Endothelial cell of umbilical vein (primary cell): ENCODE results near the gene CAMK2B. TPM values are rescaled to one million over a fixed set of nuclear protein-coding genes. Genes with fewer than 3 reads are reported as not detected.

Source experiments
- BruUV-seq: library from RNA; stranded (reverse); fragments of 400-500 nt; replicated peaks from 2 replicates; lab custom pipeline; 2021; lab: Mats Ljungman, UMichigan
- CTCF ChIA-PET: fragments of 300-600, 350-600 bp; sonication (Branson Sonifier 250); formaldehyde crosslinking; loops from one replicate; lab custom pipeline; 2021; ENCODE audit warnings: antibody characterized with exemption, inconsistent platforms; lab: Charles Lee
- POLR2A ChIA-PET: fragments of 300-600, 350-600 bp; sonication (Branson Sonifier 250); formaldehyde crosslinking; loops from one replicate; lab custom pipeline; 2021; ENCODE audit warnings: antibody characterized with exemption, inconsistent platforms; lab: Charles Lee
- DNase-seq: peaks from one replicate; pipeline ENCODE4 v3.0.0-alpha.2; 2011; ENCODE audit warnings: low read depth, low spot score
- FAIRE-seq: peaks from 2 replicates; lab custom pipeline; 2011; peaks lifted over from hg19 to GRCh38; lab: Jason Lieb, UNC
- H2AFZ ChIP-seq: 2 replicates; pipeline ENCODE4 v1.6.0; 2012; ENCODE audit warnings: low read depth, low read length, control low read depth, inconsistent platforms
- H3K27ac ChIP-seq: 2 replicates; pipeline ENCODE4 v1.5.1; 2011; ENCODE audit warnings: low read depth, mild to moderate bottlenecking, control low read depth, low read length, moderate library complexity; ENCODE audit not compliant: insufficient read depth
- H3K27me3 ChIP-seq, 2 experiments: 2 replicates each; pipeline versions ENCODE4 v1.6.0 to v1.6.1; 2011; ENCODE audit warnings: low read length in 2 of 2, mixed read lengths in 1 of 2; ENCODE audit not compliant: control insufficient read depth in 2 of 2, insufficient read depth in 2 of 2
- H3K36me3 ChIP-seq, 2 experiments: 2 replicates in 1 of 2; 3 replicates in 1 of 2; pipeline ENCODE4 v1.5.1; 2011; ENCODE audit warnings: low read length in 2 of 2, mild to moderate bottlenecking in 1 of 2, moderate library complexity in 1 of 2; ENCODE audit not compliant: control insufficient read depth in 2 of 2, insufficient read depth in 2 of 2; ENCODE audit errors: extremely low read depth in 1 of 2
- H3K4me1 ChIP-seq: 3 replicates; pipeline ENCODE4 v1.5.1; 2011; ENCODE audit warnings: mild to moderate bottlenecking, low read length; ENCODE audit not compliant: control insufficient read depth, insufficient read depth; ENCODE audit errors: extremely low read depth
- H3K4me2 ChIP-seq: 2 replicates; pipeline ENCODE4 v1.6.1; 2011; ENCODE audit warnings: low read length, control low read depth, mixed read lengths; ENCODE audit not compliant: insufficient read depth
- H3K4me3 ChIP-seq, 3 experiments: fragments of 200-600 bp in 1 of 3; sonication (generic), shearing (Covaris generic) in 1 of 3; replicated peaks in 1 of 3; 2 replicates each; pipeline ENCODE4 v1.5.1; 2011 to 2016; ENCODE audit warnings: control low read depth in 3 of 3, low read length in 3 of 3, mild to moderate bottlenecking in 2 of 3, inconsistent platforms in 1 of 3, low read depth in 1 of 3, moderate library complexity in 1 of 3; ENCODE audit not compliant: insufficient read depth in 1 of 3
- H3K79me2 ChIP-seq: 2 replicates; pipeline ENCODE4 v1.6.0; 2012; ENCODE audit warnings: low read length, inconsistent platforms; ENCODE audit not compliant: control insufficient read depth, insufficient read depth
- H3K9ac ChIP-seq: replicated peaks from 2 replicates; pipeline ENCODE3; 2011; ENCODE audit warnings: low read length, control low read depth; ENCODE audit not compliant: insufficient read depth; ENCODE audit errors: extremely low read depth
- H3K9me1 ChIP-seq: replicated peaks from 3 replicates; pipeline ENCODE4 v1.6.0; 2011; ENCODE audit warnings: mild to moderate bottlenecking, low read length; ENCODE audit not compliant: control insufficient read depth, insufficient read depth; ENCODE audit errors: extremely low read depth
- H3K9me3 ChIP-seq: replicated peaks from 2 replicates; pipeline ENCODE4 v1.5.1; 2012; ENCODE audit warnings: low read length, inconsistent platforms; ENCODE audit not compliant: control insufficient read depth, insufficient read depth
- H4K20me1 ChIP-seq: replicated peaks from 2 replicates; pipeline ENCODE3; 2011; ENCODE audit warnings: mild to moderate bottlenecking, low read length; ENCODE audit not compliant: control insufficient read depth, insufficient read depth; ENCODE audit errors: extremely low read depth
- EZH2 ChIP-seq: IDR thresholded peaks from 2 replicates; pipeline ENCODE4 v1.6.1; 2012; ENCODE audit warnings: borderline replicate concordance, low read depth, mild to moderate bottlenecking, moderate library complexity, low read length, inconsistent platforms; ENCODE audit not compliant: severe bottlenecking
- FOS ChIP-seq: IDR thresholded peaks from 2 replicates; pipeline ENCODE4 v1.6.1; 2011; ENCODE audit warnings: mild to moderate bottlenecking, low read length, moderate library complexity, borderline replicate concordance; ENCODE audit not compliant: insufficient read depth
- GATA2 ChIP-seq: IDR thresholded peaks from 2 replicates; pipeline ENCODE4 v1.7.0; 2011; ENCODE audit warnings: low read depth, mild to moderate bottlenecking, moderate library complexity, mixed read lengths, low read length; ENCODE audit not compliant: insufficient read length, insufficient read depth
- MAX ChIP-seq: IDR thresholded peaks from 2 replicates; pipeline ENCODE4 v1.6.1; 2011; ENCODE audit not compliant: insufficient read depth, insufficient read length
- MYC ChIP-seq: IDR thresholded peaks from one replicate; pipeline ENCODE4 v1.6.1; 2011; ENCODE audit warnings: mild to moderate bottlenecking, low read depth, low read length
- POLR2A ChIP-seq: IDR thresholded peaks from 2 replicates; pipeline ENCODE4 v1.6.1; 2012; ENCODE audit warnings: low read depth, mild to moderate bottlenecking, control low read depth, low read length
- POLR2AphosphoS5 ChIP-seq: IDR thresholded peaks from 2 replicates; pipeline ENCODE4 v1.6.1; 2012; ENCODE audit warnings: low read depth, mild to moderate bottlenecking, control low read depth, low read length, moderate library complexity; ENCODE audit not compliant: insufficient read depth
- dilution Hi-C: fragments of 300-500 bp; cut with MboI; formaldehyde crosslinking; loops from one replicate; pipeline ENCODE4 v1.15.0; 2019; ENCODE audit warnings: low sequenced_read_pairs; ENCODE audit not compliant: extremely low pct_ligation_motif_present
- intact Hi-C: fragments of 100-400 bp; cut with micrococcal nuclease; formaldehyde crosslinking; loops from one replicate; pipeline ENCODE4 v1.10.0; 2022
- polyA plus RNA-seq, 4 experiments: library from polyadenylated mRNA; depleted of rRNA in 3 of 4; stranded (reverse) in 3 of 4; unstranded in 1 of 4; fragments of >200 nt; gene quantifications; 2 replicates each; pipeline versions ENCODE4 v1.2.1 to v1.2.3, GENCODE V29; 2011 to 2012; ENCODE audit warnings: missing spikeins in 1 of 4
- total RNA-seq: library from RNA; stranded (reverse); gene quantifications from 2 replicates; pipeline ENCODE4 v1.2.3, GENCODE V29; 2021

CAMK2B gene
- total and polyA plus RNA-seq, 2 donors (not counting 3 experiments of a cell fraction or from before 2014, with no cell fraction given), result 0.57 to 1.6 TPM

- intact Hi-C loops, result no loop called here
- TF ChIP-seq GATA2 (no peak), MAX (no peak), FOS (no peak), POLR2A (no peak), EZH2 (no peak), MYC (no peak), POLR2AphosphoS5 (no peak)
- ChIA-PET CTCF (interaction anchor here (0.7 kb wide), 1 partner anchor 19 kb away, joined by 3 read pairs; no protein-coding TSS in a partner anchor), POLR2A (no interaction called here)
- FAIRE-seq (no peak), DNase-seq (no peak)
- no peaks in the 10 kb centered on the region for H3K36me3 ChIP-seq
- no peaks in the 10 kb centered on the region for H3K79me2 ChIP-seq
- peaks cover 21 to 31% of the 10 kb centered on the region in 2 experiments for H3K27me3 ChIP-seq
- no peaks in the 10 kb centered on the region for H3K9me1 ChIP-seq
- BruUV-seq, result no TSS peak
- H3K4me2 ChIP-seq, result no peak overlapping the region
- H3K4me3 ChIP-seq, result no peak overlapping the region
- no peak overlapping the region for H3K27ac ChIP-seq
- dilution Hi-C loops, result no loop called here
- no peaks in the 10 kb centered on the region for H4K20me1 ChIP-seq
- no peak overlapping the region for H2AFZ ChIP-seq
- no peaks in the 10 kb centered on the region for H3K9me3 ChIP-seq
- no peaks in the 10 kb centered on the region for H3K4me1 ChIP-seq
- no peak overlapping the region for H3K9ac ChIP-seq
These were observed 2.6 kb upstream of the CAMK2B start for GRCh38 chr7:44327981-44328380.
